HL-60/S4 treated with retinoic acid at 250 ng/mL for 4 days and 3 days (cell line): ENCODE results near the gene DDX42.
"Not testable (repeated sequence)": the region's sequence is repeated elsewhere in the genome, so short reads cannot be mapped to it uniquely, and the experiment has no call there.

Source experiments
- in situ Hi-C: fragments of 300-500 bp; cut with MboI; formaldehyde crosslinking; loops from 2 replicates; pipeline ENCODE4 v1.7.0; 2022; ENCODE audit warnings: low sequenced_read_pairs

Gene DDX42

GRCh38 chr17:63866625-63867024, 92.7 kb downstream of the DDX42 start:
- in situ Hi-C loops, result not testable (repeated sequence)
